ENCODE data around the gene CHST12. TPM values are rescaled to one million over a fixed set of nuclear protein-coding genes. Genes with fewer than 3 reads are reported as not detected.
A peak's percentile ranks its signal among the peaks of the same experiment; 100 is the strongest.

CHST12 gene
- total RNA-seq, 1 donor from 2014 or later, result 18.5 TPM

GRCh38 chr7:2358968-2359527 lies 44.4 kb upstream of the CHST12 start:
- peak overlapping the region; percentile 10 for H3K27ac Mint-ChIP-seq (ENCODE audit: unreplicated experiment)
- no peak for FAIRE-seq
- Histone ChIP-seq H3K79me2 (ENCODE audit: insufficient read depth, low read length) (peaks cover 84% of the 10 kb centered on the region), H3K27ac (ENCODE audit: low read depth, low read length) (no peak overlapping the region), H3K9me3 (ENCODE audit: insufficient read depth, low read depth, low read length) (no peaks in the 10 kb centered on the region), H3K4me3 (ENCODE audit: insufficient read depth, low read depth, low read length) (no peak overlapping the region), H3K27me3 (ENCODE audit: insufficient read depth, low read length) (no peaks in the 10 kb centered on the region), H2AFZ (ENCODE audit: low read depth, low read length) (no peak overlapping the region), H3K4me2 (ENCODE audit: low read length) (no peak overlapping the region), H3K9ac (ENCODE audit: low read length) (peak overlapping the region; percentile 13), H3K36me3 (ENCODE audit: insufficient read depth, low read length) (peaks cover 33% of the 10 kb centered on the region), H4K20me1 (ENCODE audit: insufficient read depth, low read length) (peaks cover 85% of the 10 kb centered on the region), H3K4me1 (ENCODE audit: insufficient read depth, low read length) (peaks cover 12% of the 10 kb centered on the region)
- TF ChIP-seq EZH2 (IDR thresholded peaks at IDR 0.05; ENCODE audit: insufficient read depth, low read length) (no peak), CTCF (IDR thresholded peaks at IDR 0.05; ENCODE audit: insufficient read depth, low read depth, low read length) (no peak)
- peaks cover 17% of the 10 kb centered on the region for H3K4me1 Mint-ChIP-seq (ENCODE audit: low read depth, unreplicated experiment)
- DNase-seq (ENCODE audit: low read depth), result no peak
- no peak overlapping the region for H3K4me3 Mint-ChIP-seq (ENCODE audit: unreplicated experiment)
- H3K36me3 Mint-ChIP-seq (ENCODE audit: low read depth, unreplicated experiment), result peaks cover 7% of the 10 kb centered on the region
- no peaks in the 10 kb centered on the region for H3K9me3 Mint-ChIP-seq (ENCODE audit: unreplicated experiment)
- H3K27me3 Mint-ChIP-seq (ENCODE audit: low read depth, unreplicated experiment), result no peaks in the 10 kb centered on the region

GRCh38 chr7:2359610-2360009 lies 43.8 kb upstream of the CHST12 start:
- no peak overlapping the region for H3K27ac Mint-ChIP-seq (ENCODE audit: unreplicated experiment)
- H3K9ac ChIP-seq (ENCODE audit: low read length), result no peak overlapping the region
- no peak overlapping the region for H3K4me3 ChIP-seq (ENCODE audit: insufficient read depth, low read depth, low read length)
- peaks cover 88% of the 10 kb centered on the region for H3K79me2 ChIP-seq (ENCODE audit: insufficient read depth, low read length)
- H3K27ac ChIP-seq (ENCODE audit: low read depth, low read length), result no peak overlapping the region
- peaks cover 38% of the 10 kb centered on the region for H3K36me3 ChIP-seq (ENCODE audit: insufficient read depth, low read length)
- H3K36me3 Mint-ChIP-seq (ENCODE audit: low read depth, unreplicated experiment), result peaks cover 7% of the 10 kb centered on the region
- H4K20me1 ChIP-seq (ENCODE audit: insufficient read depth, low read length), result peaks cover 90% of the 10 kb centered on the region
- H3K9me3 Mint-ChIP-seq (ENCODE audit: unreplicated experiment), result no peaks in the 10 kb centered on the region
- peaks cover 12% of the 10 kb centered on the region for H3K4me1 ChIP-seq (ENCODE audit: insufficient read depth, low read length)
- no peak overlapping the region for H3K4me3 Mint-ChIP-seq (ENCODE audit: unreplicated experiment)
- no peaks in the 10 kb centered on the region for H3K9me3 ChIP-seq (ENCODE audit: insufficient read depth, low read depth, low read length)
- no peak overlapping the region for H3K4me2 ChIP-seq (ENCODE audit: low read length)
- no peak overlapping the region for H2AFZ ChIP-seq (ENCODE audit: low read depth, low read length)
- DNase-seq (ENCODE audit: low read depth) (no peak), FAIRE-seq (no peak)
- H3K4me1 Mint-ChIP-seq (ENCODE audit: low read depth, unreplicated experiment), result peaks cover 17% of the 10 kb centered on the region
- H3K27me3 Mint-ChIP-seq (ENCODE audit: low read depth, unreplicated experiment), result no peaks in the 10 kb centered on the region
- TF ChIP-seq EZH2 (IDR thresholded peaks at IDR 0.05; ENCODE audit: insufficient read depth, low read length) (no peak), CTCF (IDR thresholded peaks at IDR 0.05; ENCODE audit: insufficient read depth, low read depth, low read length) (no peak)
- no peaks in the 10 kb centered on the region for H3K27me3 ChIP-seq (ENCODE audit: insufficient read depth, low read length)

- H3K9ac ChIP-seq (ENCODE audit: low read length), result no peak overlapping the region
- no peaks in the 10 kb centered on the region for H3K27me3 ChIP-seq (ENCODE audit: insufficient read depth, low read length)
- H3K79me2 ChIP-seq (ENCODE audit: insufficient read depth, low read length), result peaks cover 86% of the 10 kb centered on the region
- FAIRE-seq (no peak), DNase-seq (ENCODE audit: low read depth) (peak; percentile 24)
- no peak overlapping the region for H3K4me2 ChIP-seq (ENCODE audit: low read length)
- peaks cover 7% of the 10 kb centered on the region for H3K36me3 Mint-ChIP-seq (ENCODE audit: low read depth, unreplicated experiment)
- peaks cover 17% of the 10 kb centered on the region for H3K4me1 Mint-ChIP-seq (ENCODE audit: low read depth, unreplicated experiment)
- peaks cover 9% of the 10 kb centered on the region for H3K4me1 ChIP-seq (ENCODE audit: insufficient read depth, low read length)
- no peaks in the 10 kb centered on the region for H3K9me3 Mint-ChIP-seq (ENCODE audit: unreplicated experiment)
- H3K27ac ChIP-seq (ENCODE audit: low read depth, low read length), result no peak overlapping the region
- H3K27me3 Mint-ChIP-seq (ENCODE audit: low read depth, unreplicated experiment), result no peaks in the 10 kb centered on the region
- no peak overlapping the region for H3K4me3 Mint-ChIP-seq (ENCODE audit: unreplicated experiment)
- peak overlapping the region; percentile 71 for H3K27ac Mint-ChIP-seq (ENCODE audit: unreplicated experiment)
- no peak overlapping the region for H3K4me3 ChIP-seq (ENCODE audit: insufficient read depth, low read depth, low read length)
- peaks cover 46% of the 10 kb centered on the region for H3K36me3 ChIP-seq (ENCODE audit: insufficient read depth, low read length)
- TF ChIP-seq EZH2 (IDR thresholded peaks at IDR 0.05; ENCODE audit: insufficient read depth, low read length) (no peak), CTCF (IDR thresholded peaks at IDR 0.05; ENCODE audit: insufficient read depth, low read depth, low read length) (no peak)
- no peaks in the 10 kb centered on the region for H3K9me3 ChIP-seq (ENCODE audit: insufficient read depth, low read depth, low read length)
- peaks cover 93% of the 10 kb centered on the region for H4K20me1 ChIP-seq (ENCODE audit: insufficient read depth, low read length)
- no peak overlapping the region for H2AFZ ChIP-seq (ENCODE audit: low read depth, low read length)
Observed at GRCh38 chr7:2360796-2361195, 42.6 kb upstream of the CHST12 start.

All from astrocyte (in vitro differentiated cells and primary cell).